HG02884 (cell line): ENCODE results near the gene BMPR1B.
"Not testable (repeated sequence)": the region's sequence is repeated elsewhere in the genome, so short reads cannot be mapped to it uniquely, and the experiment has no call there.

ENCODE experiments used
- ATAC-seq: cut with Tn5 transposase; IDR thresholded peaks from one replicate; pipeline ENCODE4 v1.9.1; 2021; ENCODE audit warnings: mild to moderate bottlenecking, moderate library complexity; ENCODE audit not compliant: unreplicated experiment

Gene BMPR1B

GRCh38 chr4:94831607-94832006 is 73.9 kb downstream of the BMPR1B start:
- no peak for ATAC-seq

GRCh38 chr4:94832329-94832728 is 74.6 kb downstream of the BMPR1B start:
- ATAC-seq, result not testable (repeated sequence)

- no peak for ATAC-seq
Measured at GRCh38 chr4:94833394-94833793, 75.6 kb downstream of the BMPR1B start.

GRCh38 chr4:94834501-94834900 is 76.7 kb downstream of the BMPR1B start:
- ATAC-seq, result no peak

GRCh38 chr4:94841166-94841863 is 83.6 kb downstream of the BMPR1B start:
- not testable (repeated sequence) for ATAC-seq

- ATAC-seq, result no peak
Measured at GRCh38 chr4:94841864-94842221, 84.1 kb downstream of the BMPR1B start.

- no peak for ATAC-seq
Measured at GRCh38 chr4:94843216-94843615, 85.5 kb downstream of the BMPR1B start.

- no peak for ATAC-seq
Measured at GRCh38 chr4:94848326-94848725, 90.6 kb downstream of the BMPR1B start.

- no peak for ATAC-seq
Measured at GRCh38 chr4:94849901-94850300, 92.1 kb downstream of the BMPR1B start.

GRCh38 chr4:94852616-94853015 is 94.9 kb downstream of the BMPR1B start:
- ATAC-seq, result no peak

- ATAC-seq, result no peak
Measured at GRCh38 chr4:94856030-94856429, 98.3 kb downstream of the BMPR1B start.

GRCh38 chr4:94870146-94870545 is 112.4 kb downstream of the BMPR1B start:
- no peak for ATAC-seq

- ATAC-seq, result no peak
Measured at GRCh38 chr4:94871644-94872305, 114.0 kb downstream of the BMPR1B start.

GRCh38 chr4:94877973-94878372 is 120.2 kb downstream of the BMPR1B start:
- ATAC-seq, result no peak

GRCh38 chr4:94880956-94881355 is 123.2 kb downstream of the BMPR1B start:
- no peak for ATAC-seq

GRCh38 chr4:94882756-94883155 is 125.0 kb downstream of the BMPR1B start:
- ATAC-seq, result no peak

GRCh38 chr4:94887027-94887426 is 129.3 kb downstream of the BMPR1B start:
- no peak for ATAC-seq

- no peak for ATAC-seq
Measured at GRCh38 chr4:94889523-94889922, 131.8 kb downstream of the BMPR1B start.

GRCh38 chr4:94889946-94890345 is 132.2 kb downstream of the BMPR1B start:
- no peak for ATAC-seq

- no peak for ATAC-seq
Measured at GRCh38 chr4:94890579-94890978, 132.8 kb downstream of the BMPR1B start.

- ATAC-seq, result no peak
Measured at GRCh38 chr4:94892051-94892450, 134.3 kb downstream of the BMPR1B start.

GRCh38 chr4:94895081-94895480 is 137.3 kb downstream of the BMPR1B start:
- ATAC-seq, result no peak

GRCh38 chr4:94897023-94897422 is 139.3 kb downstream of the BMPR1B start:
- ATAC-seq, result no peak
